Esophagus muscularis mucosa (tissue), 4 donors: ENCODE results near the gene NAA40. TPM values are rescaled to one million over a fixed set of nuclear protein-coding genes. Genes with fewer than 3 reads are reported as not detected.

Experiments
- DNase-seq: peaks from one replicate; pipeline ENCODE4 v3.0.0-alpha.2; 2017; ENCODE audit errors: extremely low spot score
- H3K27ac ChIP-seq, 4 donors: fragments of 200-600 bp; sonication (generic); replicated peaks in 1 of 4; 1 replicate in 3 of 4; 2 replicates in 1 of 4; pipeline ENCODE4 v1.5.1; 2016 to 2019; ENCODE audit warnings: mild to moderate bottlenecking in 1 of 4
- H3K27me3 ChIP-seq, 4 donors: fragments of 200-600 bp; sonication (generic); one replicate each; pipeline versions ENCODE4 v1.5.1 to v1.6.0; 2016 to 2019
- H3K36me3 ChIP-seq, 4 donors: fragments of 200-600 bp; sonication (generic); one replicate each; pipeline ENCODE4 v1.5.1; 2016 to 2019
- H3K4me1 ChIP-seq, 4 donors: fragments of 200-600 bp; sonication (generic); one replicate each; pipeline ENCODE4 v1.5.1; 2016 to 2019
- H3K4me3 ChIP-seq, 4 donors: fragments of 200-600 bp; sonication (generic); 1 replicate in 2 of 4; 2 replicates in 2 of 4; pipeline ENCODE4 v1.5.1; 2016 to 2019; ENCODE audit warnings: mild to moderate bottlenecking in 4 of 4, moderate library complexity in 1 of 4
- H3K9me3 ChIP-seq, 4 donors: fragments of 200-600 bp; sonication (generic); 1 replicate in 3 of 4; 2 replicates in 1 of 4; pipeline ENCODE4 v1.5.1; 2016 to 2019
- CTCF ChIP-seq, 3 experiments: fragments of 200-600 bp in 2 of 3; fragments of 450-650 bp in 1 of 3; sonication (generic) in 2 of 3; IDR thresholded peaks; one replicate each; pipeline ENCODE4 v1.5.1; 2017 to 2019; ENCODE audit warnings: antibody characterized with exemption in 3 of 3, mild to moderate bottlenecking in 2 of 3, moderate library complexity in 1 of 3
- EP300 ChIP-seq: sonication (generic); formaldehyde crosslinking; IDR thresholded peaks from one replicate; pipeline ENCODE4 v1.6.1; 2017; ENCODE audit warnings: antibody characterized with exemption
- POLR2A ChIP-seq: fragments of 450-650 bp; IDR thresholded peaks from one replicate; pipeline ENCODE4 v1.6.1; 2017; ENCODE audit warnings: antibody characterized with exemption, moderate library complexity, mild to moderate bottlenecking, low read depth
- POLR2AphosphoS5 ChIP-seq, 2 donors: sonication (generic); formaldehyde crosslinking; IDR thresholded peaks; one replicate each; pipeline ENCODE4 v1.6.1; 2017; ENCODE audit warnings: antibody characterized with exemption in 2 of 2
- WGBS: methylation state at CpG from one replicate; pipeline ENCODE4 v1.1.5; 2018; 5-methylcytosine and 5-hydroxymethylcytosine counted together
- intact Hi-C: fragments of 100-400 bp; cut with DNase I; formaldehyde crosslinking; loops from one replicate; pipeline ENCODE4 v1.15.1; 2023
- small RNA-seq, 3 donors: library from RNA; depleted of rRNA; stranded (forward); fragments of <200 nt; gene quantifications; one replicate each; pipeline ENCODE3, GENCODE V24; 2016
- total RNA-seq, 4 donors: library from RNA; depleted of rRNA; stranded (reverse); fragments of >200 nt; gene quantifications; one replicate each; pipeline versions ENCODE4 v1.1.0 to v1.2.1, GENCODE V29; 2016

The NAA40 gene
- total RNA-seq, 4 donors from 2014 or later = 3.8 to 8.8 (median 8.0) TPM

GRCh38 chr11:64003807-64004589, 65.2 kb downstream of the NAA40 start:
- Histone ChIP-seq H3K4me1 (peaks cover 49 to 62% (median 56%) of the 10 kb centered on the region in 4 donors), H3K9me3 (no peaks in the 10 kb centered on the region), H3K4me3 (no peak overlapping the region), H3K36me3 (peaks cover 0 to under 1% (median 0%) of the 10 kb centered on the region in 4 donors), H3K27ac (no peak overlapping the region), H3K27me3 (peaks cover 0 to 20% (median 0%) of the 10 kb centered on the region in 4 donors)
- whole genome bisulfite sequencing = 77% methylated on average over 19 of the region's 23 CpGs
- DNase-seq = no peak
- intact Hi-C loops = no loop called here
- TF ChIP-seq POLR2A (no peak), CTCF (IDR thresholded peaks at IDR 0.05) (no peak), EP300 (no peak), POLR2AphosphoS5 (IDR thresholded peaks at IDR 0.05) (no peak)

GRCh38 chr11:64004590-64004984, 65.8 kb downstream of the NAA40 start:
- TF ChIP-seq CTCF (IDR thresholded peaks at IDR 0.05) = no peak
- no peak for TF ChIP-seq EP300
- no peak for TF ChIP-seq POLR2AphosphoS5 (IDR thresholded peaks at IDR 0.05)
- no peak for TF ChIP-seq POLR2A
- no peaks in the 10 kb centered on the region for H3K9me3 ChIP-seq
- H3K27ac ChIP-seq = no peak overlapping the region
- intact Hi-C loops = no loop called here
- 73% methylated on average over 4 of the region's 4 CpGs for WGBS
- no peak for DNase-seq
- H3K36me3 ChIP-seq = no peaks in the 10 kb centered on the region
- peaks cover 43 to 56% (median 50%) of the 10 kb centered on the region in 4 donors for H3K4me1 ChIP-seq
- no peak overlapping the region for H3K4me3 ChIP-seq
- H3K27me3 ChIP-seq = peaks cover 0 to 15% (median 0%) of the 10 kb centered on the region in 4 donors

GRCh38 chr11:64005691-64006090, 66.9 kb downstream of the NAA40 start:
- Histone ChIP-seq H3K36me3 (no peaks in the 10 kb centered on the region), H3K27me3 (peaks cover 0 to 9% (median 0%) of the 10 kb centered on the region in 4 donors), H3K9me3 (no peaks in the 10 kb centered on the region), H3K4me3 (no peak overlapping the region), H3K27ac (no peak overlapping the region), H3K4me1 (peaks cover 32 to 45% (median 39%) of the 10 kb centered on the region in 4 donors)
- intact Hi-C loops = no loop called here
- WGBS = 64% methylated on average over 1 of the region's 4 CpGs
- TF ChIP-seq POLR2AphosphoS5 (IDR thresholded peaks at IDR 0.05) (no peak), EP300 (no peak), POLR2A (no peak), CTCF (IDR thresholded peaks at IDR 0.05) (no peak)
- no peak for DNase-seq

- Histone ChIP-seq H3K27me3 (peaks cover 0 to 9% (median 0%) of the 10 kb centered on the region in 4 donors), H3K9me3 (no peaks in the 10 kb centered on the region), H3K36me3 (no peaks in the 10 kb centered on the region), H3K27ac (no peak overlapping the region), H3K4me1 (peaks cover 26 to 38% (median 32%) of the 10 kb centered on the region in 4 donors), H3K4me3 (no peak overlapping the region)
- no peak for DNase-seq
- TF ChIP-seq POLR2AphosphoS5 (IDR thresholded peaks at IDR 0.05) = no peak
- TF ChIP-seq CTCF (IDR thresholded peaks at IDR 0.05) = no peak
- no peak for TF ChIP-seq POLR2A
- no peak for TF ChIP-seq EP300
- 60% methylated on average over 12 of the region's 12 CpGs for WGBS
- intact Hi-C loops = no loop called here
Observed at GRCh38 chr11:64006398-64006797, 67.6 kb downstream of the NAA40 start.

Small RNA genes within 50 kb of the gene (small RNA-seq; reads per million reads assigned to genes)
- gene RNU6-45P = 0 reads per million in 3 donors

Other genes with a start within 250 kb of the NAA40 start
- 10 to 100 TPM; 15.8 to 41.9 (median 26.6) TPM for gene ZFTA, start 170.2 kb upstream of the NAA40 start, total RNA-seq
- gene SPINDOC, start 125.5 kb upstream of the NAA40 start, total RNA-seq = 10 to 100 TPM; 12.0 to 25.8 (median 18.6) TPM
- 10 to 100 TPM; 21.5 to 38.1 (median 30.6) TPM for gene MARK2, start 99.9 kb upstream of the NAA40 start, total RNA-seq
- under 1 TPM in 3 of 4 donors, not detected in 1; 0.40 to 0.45 (median 0.42) TPM for gene RCOR2, start 21.8 kb upstream of the NAA40 start, total RNA-seq
- 100 to 1,000 TPM; 393 to 518 (median 445) TPM for gene COX8A, start 35.6 kb downstream of the NAA40 start, total RNA-seq
- gene OTUB1, start 47.4 kb downstream of the NAA40 start, total RNA-seq = 10 to 100 TPM; 57.7 to 70.5 (median 65.4) TPM
- 1 to 10 TPM; 2.1 to 5.0 (median 3.1) TPM for gene FLRT1, start 96.9 kb downstream of the NAA40 start, total RNA-seq
- 10 to 100 TPM; 28.8 to 70.7 (median 33.7) TPM for gene MACROD1, start 227.1 kb downstream of the NAA40 start, total RNA-seq
- gene STIP1, start 247.2 kb downstream of the NAA40 start, total RNA-seq = 100 to 1,000 TPM in 3 of 4 donors, 10 to 100 TPM in 1; 82.2 to 116 (median 101) TPM